GM23338 (cell line): Measurements from ENCODE around the gene C8A.

Source experiments
- CREB1 ChIP-seq: fragments of 250-450 bp; sonication (Bioruptor Pico); IDR thresholded peaks from 2 replicates; pipeline ENCODE4 v1.5.0; 2020; ENCODE audit warnings: low read depth, mild to moderate bottlenecking, moderate library complexity
- CTCF ChIP-seq, 2 experiments: fragments of 200-600 bp in 1 of 2; sonication (generic) in 1 of 2; conservative IDR thresholded peaks; 2 replicates each; pipeline versions ENCODE4 v1.5.1 to v1.6.1; 2016 to 2017; ENCODE audit warnings: antibody characterized with exemption in 2 of 2, low read depth in 2 of 2, mild to moderate bottlenecking in 2 of 2, moderate library complexity in 1 of 2
- EZH2 ChIP-seq: fragments of 200-600 bp; sonication (generic); IDR thresholded peaks from one replicate; pipeline ENCODE4 v1.8.0; 2017; ENCODE audit warnings: antibody characterized with exemption, mild to moderate bottlenecking, low read depth; ENCODE audit not compliant: unreplicated experiment
- EZH2phosphoT487 ChIP-seq: fragments of 200-600 bp; sonication (generic); IDR thresholded peaks from one replicate; pipeline ENCODE4 v1.8.1; 2018; ENCODE audit warnings: antibody characterized with exemption; ENCODE audit not compliant: unreplicated experiment
- JUNB ChIP-seq: IDR thresholded peaks from one replicate; pipeline ENCODE4 v1.6.1; 2016; ENCODE audit warnings: antibody characterized with exemption; ENCODE audit not compliant: unreplicated experiment
- POLR2AphosphoS5 ChIP-seq: IDR thresholded peaks from 2 replicates; pipeline ENCODE4 v1.6.1; 2016; ENCODE audit warnings: antibody characterized with exemption, low read depth
- REST ChIP-seq: IDR thresholded peaks from one replicate; pipeline ENCODE4 v1.6.1; 2018; ENCODE audit warnings: antibody characterized with exemption; ENCODE audit not compliant: unreplicated experiment
- STAT1 ChIP-seq: IDR thresholded peaks from one replicate; pipeline ENCODE4 v1.6.1; 2016; ENCODE audit warnings: antibody characterized with exemption; ENCODE audit not compliant: unreplicated experiment
- ZNF114 ChIP-seq: fragments of 250-450 bp; sonication (Bioruptor Pico); IDR thresholded peaks from 2 replicates; pipeline ENCODE4 v1.5.0; 2020; ENCODE audit warnings: mild to moderate bottlenecking, moderate library complexity
- ZNF331 ChIP-seq: fragments of 250-450 bp; sonication (Bioruptor Pico); IDR thresholded peaks from 2 replicates; pipeline ENCODE4 v1.5.0; 2020; ENCODE audit warnings: low read depth, mild to moderate bottlenecking, moderate library complexity
- ZNF462 ChIP-seq: fragments of 250-450 bp; sonication (Bioruptor Pico); IDR thresholded peaks from 2 replicates; pipeline ENCODE4 v1.5.0; 2020; ENCODE audit warnings: mild to moderate bottlenecking, moderate library complexity

- TF ChIP-seq CTCF (conservative IDR thresholded peaks at IDR 0.05; ENCODE audit: low read depth in 2 of 2) (no peak), POLR2AphosphoS5 (no peak), REST (no peak), EZH2phosphoT487 (no peak), ZNF114 (CRISPR knock-in tag) (no peak), EZH2 (no peak), ZNF331 (CRISPR knock-in tag) (no peak), ZNF462 (no peak), JUNB (no peak), STAT1 (no peak), CREB1 (no peak)
These were observed 35.6 kb downstream of the C8A start for GRCh38 chr1:56890229-56890628.
